SH-SY5Y (cell line): ENCODE results near the gene IREB2.

ENCODE experiments used
- GATA2 ChIP-seq: IDR thresholded peaks from 2 replicates; pipeline ENCODE4 v1.6.1; 2011; ENCODE audit warnings: mild to moderate bottlenecking, low read depth, low read length
- GATA3 ChIP-seq: IDR thresholded peaks from 2 replicates; pipeline ENCODE4 v1.6.1; 2011; ENCODE audit warnings: low read depth, mild to moderate bottlenecking, low read length, moderate library complexity

GRCh38 chr15:78432664-78433063 lies 5.4 kb upstream of the IREB2 start:
- TF ChIP-seq GATA3 (no peak), GATA2 (no peak)
